Gastrocnemius medialis (tissue), 4 donors: ENCODE results near the gene ZNF608.

Source experiments
- CTCF ChIP-seq, 5 experiments: fragments of 450-650 bp in 3 of 5; fragments of 200-600 bp in 2 of 5; sonication (generic) in 2 of 5; IDR thresholded peaks in 4 of 5; conservative IDR thresholded peaks in 1 of 5; 1 replicate in 4 of 5; 2 replicates in 1 of 5; pipeline ENCODE4 v1.5.1; 2016 to 2019; ENCODE audit warnings: antibody characterized with exemption in 5 of 5, mild to moderate bottlenecking in 3 of 5, moderate library complexity in 3 of 5
- POLR2A ChIP-seq, 2 donors: fragments of 450-650 bp; IDR thresholded peaks; one replicate each; pipeline ENCODE4 v1.6.1; 2017; ENCODE audit warnings: antibody characterized with exemption in 2 of 2, mild to moderate bottlenecking in 2 of 2, moderate library complexity in 2 of 2

- no peak for TF ChIP-seq CTCF (IDR thresholded peaks at IDR 0.05 in 4 of 5, conservative IDR thresholded peaks at IDR 0.05 in 1 of 5)
- TF ChIP-seq POLR2A (IDR thresholded peaks at IDR 0.05) = no peak
These were observed 47.7 kb downstream of the ZNF608 start for GRCh38 chr5:124698770-124699169.
